ENCODE data around the gene EMP1.
A peak's percentile ranks its signal among the peaks of the same experiment; 100 is the strongest.

EMP1 gene

DNA sequence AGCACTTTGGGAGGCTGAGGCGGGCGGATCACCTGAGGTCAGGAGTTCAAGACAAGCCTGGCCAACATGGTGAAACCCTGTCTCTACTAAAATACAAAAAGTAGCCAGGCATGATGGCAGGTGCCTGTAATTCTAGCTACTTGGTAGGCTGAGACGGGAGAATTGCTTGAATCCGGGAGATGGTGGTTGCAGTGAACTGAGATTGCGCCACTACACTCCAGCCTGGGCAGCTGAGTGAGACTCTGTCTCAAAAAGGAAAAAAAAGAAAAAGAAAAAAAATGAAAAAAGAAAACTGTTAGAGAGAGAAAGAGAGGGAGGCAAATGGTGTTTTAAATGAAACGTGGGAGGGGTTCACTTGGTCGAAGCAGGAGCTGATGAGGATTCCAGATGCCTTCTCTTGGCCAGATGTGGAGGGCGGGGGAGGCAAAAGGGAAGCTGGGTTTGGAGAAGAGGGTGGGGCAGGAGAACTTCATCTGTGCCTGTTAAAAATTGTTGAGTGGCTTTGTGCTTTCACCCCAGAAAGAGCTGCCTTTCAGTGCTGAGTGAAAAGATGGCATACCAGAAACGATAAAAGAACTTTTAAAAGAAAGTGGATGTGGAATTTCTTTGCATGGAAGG lies 1.1 kb downstream of the EMP1 start:
- no peak for DNase-seq (ENCODE audit: low read depth in 2 of 2)

DNA sequence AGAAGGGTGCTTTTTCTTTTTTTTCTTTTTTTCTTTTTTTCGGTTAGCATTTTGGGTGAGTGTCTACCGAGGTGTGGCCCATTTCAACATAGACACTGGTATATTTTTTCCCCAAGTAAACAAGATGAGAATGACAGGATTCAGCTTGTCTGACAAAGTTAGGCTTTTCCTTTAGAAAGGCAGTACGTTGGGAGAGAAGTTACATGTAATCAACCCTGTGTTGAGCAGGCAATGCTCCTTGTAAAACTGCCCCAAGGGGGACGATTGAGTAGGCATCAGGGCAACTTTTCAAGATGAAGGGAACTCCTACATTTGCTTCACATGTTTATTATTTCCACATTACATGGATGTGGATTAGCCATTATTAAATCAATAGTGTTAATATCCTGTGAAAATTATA lies 1.7 kb downstream of the EMP1 start:
- no peak for DNase-seq (ENCODE audit: low read depth in 2 of 2)

GRCh38 chr12:13198876-13199275 lies 2.4 kb downstream of the EMP1 start:
- no peak for DNase-seq (ENCODE audit: low read depth in 2 of 2)

DNA sequence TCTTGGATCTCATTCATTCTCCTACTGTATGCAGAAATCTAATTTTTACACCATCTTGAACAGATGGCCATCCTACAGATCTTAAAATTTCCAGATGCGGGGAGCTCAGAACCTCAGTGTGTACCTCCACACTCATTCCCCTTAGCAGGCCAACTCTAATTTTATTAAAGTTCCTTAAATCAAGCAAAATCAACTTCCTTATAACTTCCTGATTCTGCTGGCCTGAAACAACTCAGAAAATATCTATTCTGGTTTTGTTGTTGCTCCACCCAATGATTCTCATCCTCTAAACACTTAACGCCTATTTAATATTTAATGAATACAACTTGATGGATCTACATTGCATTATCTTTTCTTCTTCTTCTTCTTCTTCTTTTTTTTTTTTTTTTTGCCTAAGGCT lies 3.1 kb downstream of the EMP1 start:
- no peak for DNase-seq (ENCODE audit: low read depth in 2 of 2)

GRCh38 chr12:13200841-13201240 lies 4.3 kb downstream of the EMP1 start:
- DNase-seq (ENCODE audit: low read depth in 2 of 2) = no peak

DNA sequence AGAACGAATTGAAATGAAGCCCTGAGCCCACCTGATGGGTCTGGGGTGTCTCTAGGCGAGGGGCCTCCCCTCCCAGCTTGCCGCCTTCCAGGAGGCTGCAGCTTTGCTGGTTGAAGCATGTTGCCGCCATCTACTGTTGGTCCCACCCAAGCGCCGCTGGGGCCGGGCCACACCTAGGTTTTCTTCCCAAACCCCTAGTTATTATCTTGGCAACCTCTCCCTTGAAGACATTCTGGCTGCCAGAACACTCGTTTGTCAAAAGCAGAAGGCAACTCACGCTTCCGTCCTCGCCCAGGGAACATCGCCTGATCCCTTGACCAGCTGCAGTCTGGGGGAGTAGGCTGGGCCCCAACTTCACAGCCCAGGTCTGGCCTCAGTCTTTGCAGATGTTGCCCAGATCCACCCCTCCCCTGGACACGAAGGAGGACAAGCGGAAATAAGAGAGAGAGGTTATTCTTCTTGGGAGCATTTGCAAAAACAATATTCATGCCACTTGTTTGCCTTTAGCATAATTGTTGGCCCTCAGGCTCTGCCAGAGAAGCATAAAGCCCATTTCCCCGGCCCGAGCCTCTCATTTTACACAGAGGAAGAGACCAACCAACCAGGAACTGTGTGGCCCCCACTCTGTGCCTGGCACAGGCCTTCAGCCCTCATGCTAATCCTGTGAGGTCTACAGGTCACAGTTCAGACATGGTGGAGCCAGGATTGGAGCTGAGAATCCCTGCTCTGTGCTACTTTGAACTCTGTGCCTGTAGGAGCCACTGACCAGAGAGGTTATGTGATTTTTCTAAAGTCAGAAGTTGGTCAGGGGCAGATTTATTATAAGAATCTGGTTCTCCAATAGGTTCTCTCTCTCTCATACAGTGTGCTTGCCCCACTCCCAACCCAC lies 6.8 kb downstream of the EMP1 start:
- DNase-seq (ENCODE audit: low read depth in 2 of 2) = no peak

GRCh38 chr12:13204428-13204827 lies 7.9 kb downstream of the EMP1 start:
- DNase-seq (ENCODE audit: low read depth in 2 of 2) = no peak

DNA sequence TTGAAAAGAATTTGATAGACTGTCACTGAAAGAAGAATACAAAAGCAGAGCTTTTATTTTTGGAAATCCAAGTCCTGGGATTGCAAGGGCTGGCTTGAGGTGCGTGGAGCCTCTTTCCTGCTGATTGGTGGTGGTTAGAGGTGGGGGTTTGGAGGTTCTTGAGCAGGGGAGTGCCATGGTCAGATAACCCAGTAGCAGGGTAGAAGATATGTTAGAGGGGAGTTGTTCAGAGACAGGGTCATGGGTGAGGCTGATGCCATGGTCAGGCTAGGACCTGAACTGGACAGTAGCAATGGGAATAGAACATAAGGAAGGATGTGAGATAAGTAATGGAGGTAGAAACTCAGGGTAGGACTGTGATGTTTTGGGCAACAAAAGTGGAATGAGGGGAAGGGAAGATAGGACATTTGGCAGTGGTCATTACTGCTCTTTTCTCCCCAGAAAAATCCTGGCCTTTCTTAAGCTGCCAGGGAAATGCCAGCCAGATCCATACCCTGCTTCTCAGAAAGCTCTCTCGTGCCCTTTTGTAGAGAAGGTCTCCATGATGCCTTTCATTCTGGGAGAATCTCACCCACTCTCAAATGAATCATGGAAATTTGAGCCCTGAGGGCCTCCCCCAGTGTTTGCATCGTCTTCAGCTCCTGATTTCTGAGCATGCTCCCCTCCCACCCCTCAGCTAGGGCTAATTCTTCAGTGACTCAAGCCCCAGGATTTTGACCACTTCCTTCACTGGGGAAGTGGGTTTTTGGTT lies 9.5 kb downstream of the EMP1 start:
- DNase-seq (ENCODE audit: low read depth in 2 of 2) = no peak

- no peak for DNase-seq (ENCODE audit: low read depth in 2 of 2)
These were observed 10.0 kb downstream of the EMP1 start for GRCh38 chr12:13206560-13206897.

- no peak for DNase-seq (ENCODE audit: low read depth in 2 of 2)
These were observed 12.3 kb downstream of the EMP1 start for GRCh38 chr12:13208533-13209435.

GRCh38 chr12:13209436-13210235 lies 13.1 kb downstream of the EMP1 start:
- no peak for DNase-seq (ENCODE audit: low read depth in 2 of 2)

DNA sequence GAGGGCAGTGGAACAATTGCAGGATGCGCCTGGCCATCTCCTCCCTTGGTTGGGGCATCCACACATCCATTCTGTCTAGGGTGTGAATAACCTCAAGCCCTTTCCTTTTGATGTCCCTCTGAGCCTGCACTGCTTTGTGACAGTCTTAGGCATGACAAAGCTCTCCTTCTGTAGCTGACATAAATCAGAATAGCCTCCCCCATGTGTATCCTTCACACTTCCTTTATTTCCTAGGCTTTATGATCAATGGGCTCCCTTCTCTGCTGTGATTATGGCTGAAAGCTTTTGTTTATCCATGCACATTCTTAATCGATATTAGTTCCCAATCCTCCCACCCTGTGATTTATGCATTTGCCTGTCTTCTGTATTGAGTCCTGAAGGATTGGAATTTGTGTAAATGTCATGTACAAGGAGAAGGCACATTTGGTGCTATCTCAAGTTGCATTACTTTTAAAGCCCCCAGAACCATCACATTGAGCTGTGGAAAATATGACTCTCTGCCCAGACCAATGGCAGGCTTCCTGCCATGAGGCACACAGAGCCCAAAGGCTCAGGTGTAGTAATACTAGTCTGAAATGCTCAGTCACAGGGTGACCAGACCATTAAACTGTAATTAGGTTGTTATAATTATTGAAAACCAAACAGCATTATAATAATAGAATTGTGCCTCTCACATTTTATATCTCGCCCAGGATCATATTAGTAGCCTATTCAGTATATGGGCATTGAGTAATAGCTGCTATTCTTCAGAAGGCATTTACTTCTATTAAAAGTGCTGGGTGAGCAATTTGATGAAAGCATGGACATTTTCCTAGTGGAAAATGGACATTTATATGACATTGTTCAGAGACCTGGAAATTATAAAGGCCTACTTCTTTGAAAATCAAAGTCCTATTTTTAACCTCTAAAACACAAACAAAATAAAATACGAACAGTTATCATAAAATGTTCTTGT lies 14.0 kb downstream of the EMP1 start:
- DNase-seq (ENCODE audit: low read depth in 2 of 2) = no peak

DNA sequence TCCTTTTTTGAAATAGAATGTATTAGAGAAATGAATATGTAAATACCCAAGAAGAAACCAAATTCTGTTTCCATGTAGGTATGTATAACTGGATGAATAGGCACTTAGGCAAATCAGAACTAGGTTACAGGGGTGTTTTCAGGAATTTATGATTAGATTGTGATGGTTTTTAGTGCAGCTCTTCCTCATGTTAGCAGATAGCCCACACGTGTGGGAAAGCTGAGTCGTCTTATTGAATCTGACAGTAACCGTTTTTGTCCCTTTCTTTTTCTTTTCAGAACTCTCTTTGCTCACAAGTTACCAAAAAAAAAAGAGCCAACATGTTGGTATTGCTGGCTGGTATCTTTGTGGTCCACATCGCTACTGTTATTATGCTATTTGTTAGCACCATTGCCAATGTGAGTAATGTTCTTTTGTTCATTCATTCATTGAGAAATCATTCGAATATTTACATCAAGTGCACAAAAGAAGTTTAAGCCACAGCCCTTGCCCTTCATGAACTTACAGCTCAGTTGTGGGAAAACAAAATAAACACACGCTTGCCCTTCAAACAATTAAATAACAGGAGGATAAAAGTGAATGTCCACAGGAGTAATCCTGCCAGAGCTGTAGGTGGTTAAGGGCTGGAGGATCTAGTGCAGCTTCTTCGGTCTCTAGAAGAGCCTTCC lies 14.8 kb downstream of the EMP1 start:
- DNase-seq (ENCODE audit: low read depth in 2 of 2) = no peak

- peak; percentile 25 to 39 for DNase-seq (ENCODE audit: low read depth in 2 of 2)
These were observed 15.5 kb downstream of the EMP1 start for GRCh38 chr12:13211859-13212664.

GRCh38 chr12:13215056-13215455 lies 18.5 kb downstream of the EMP1 start:
- no peak for DNase-seq (ENCODE audit: low read depth in 2 of 2)

DNA sequence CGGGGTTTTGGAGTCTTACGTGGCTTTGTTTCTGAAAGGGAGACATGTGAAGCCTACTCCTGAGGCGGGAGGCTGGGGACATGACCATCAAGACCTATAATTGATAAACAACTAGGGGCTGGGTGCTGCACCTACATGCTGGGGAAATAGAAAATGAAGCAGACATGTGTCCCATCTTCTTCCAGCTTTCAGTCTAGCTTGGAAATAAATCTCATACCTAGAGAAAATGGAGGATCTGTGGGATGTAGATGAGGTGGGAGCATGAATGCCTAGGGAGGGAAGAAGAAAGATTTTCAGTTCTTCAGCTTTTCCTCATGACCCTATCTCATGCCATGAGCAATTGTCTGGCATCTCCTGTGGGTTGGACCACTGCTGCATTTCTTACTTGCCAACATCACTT lies 22.1 kb downstream of the EMP1 start:
- DNase-seq (ENCODE audit: low read depth in 2 of 2) = no peak

DNA sequence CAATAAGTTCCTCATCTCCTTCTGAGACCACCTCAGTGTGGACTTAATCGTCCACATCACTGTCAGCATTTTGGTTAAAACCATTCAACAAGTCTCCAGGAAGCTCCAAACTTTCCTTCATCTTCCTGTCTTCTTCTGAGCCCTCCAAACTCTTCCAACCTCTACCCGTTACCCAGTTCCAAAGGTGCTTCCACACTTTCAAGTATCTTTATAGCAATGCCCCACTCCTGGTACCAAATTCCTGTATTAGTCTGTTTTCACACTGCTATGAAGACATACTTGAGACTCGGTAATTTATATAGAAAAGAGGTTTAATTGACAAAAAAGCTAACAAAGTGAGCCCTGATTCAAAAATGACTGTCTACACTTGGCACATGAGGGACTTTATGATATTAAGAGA lies 22.8 kb downstream of the EMP1 start:
- DNase-seq (ENCODE audit: low read depth in 2 of 2) = no peak

DNA sequence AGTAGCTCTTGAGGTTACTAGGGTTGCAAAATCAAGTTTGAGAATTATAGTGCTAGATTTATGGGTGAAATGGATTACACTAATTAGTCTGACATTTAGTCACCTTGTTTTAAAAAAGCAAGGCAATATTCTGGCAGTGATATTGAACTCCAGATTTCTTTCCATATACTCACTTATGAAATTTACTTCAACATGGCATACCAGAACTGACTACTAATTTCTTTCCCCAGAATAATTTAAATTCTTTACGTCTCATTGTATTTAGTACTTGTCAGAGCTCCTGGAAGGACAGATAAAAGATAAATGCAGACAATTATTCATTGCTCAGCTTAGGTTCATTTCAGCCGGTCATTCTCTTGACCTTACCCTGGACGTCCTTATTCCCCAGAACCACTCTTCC lies 24.3 kb downstream of the EMP1 start:
- no peak for DNase-seq (ENCODE audit: low read depth in 2 of 2)
